SW 1271 (cell line): ENCODE data around the gene NKIRAS2.

ENCODE experiments used
- DNase-seq, 2 experiments: peaks; one replicate each; lab custom pipeline; 2025; lab: John Stamatoyannopoulos, UW

NKIRAS2 gene

GRCh38 chr17:42055027-42055426 lies 35.1 kb downstream of the NKIRAS2 start:
- DNase-seq = no peak

- no peak for DNase-seq
Measured at GRCh38 chr17:42055496-42055895, 35.6 kb downstream of the NKIRAS2 start.

- no peak for DNase-seq
Measured at GRCh38 chr17:42056635-42057034, 36.7 kb downstream of the NKIRAS2 start.

- no peak for DNase-seq
Measured at GRCh38 chr17:42058063-42058462, 38.2 kb downstream of the NKIRAS2 start.

GRCh38 chr17:42059815-42060214 lies 39.9 kb downstream of the NKIRAS2 start:
- no peak for DNase-seq

- no peak for DNase-seq
Measured at GRCh38 chr17:42060231-42060630, 40.3 kb downstream of the NKIRAS2 start.

GRCh38 chr17:42061646-42062487 lies 42.0 kb downstream of the NKIRAS2 start:
- DNase-seq = no peak

- DNase-seq = no peak
Measured at GRCh38 chr17:42062681-42063080, 42.8 kb downstream of the NKIRAS2 start.

GRCh38 chr17:42065201-42065600 lies 45.3 kb downstream of the NKIRAS2 start:
- DNase-seq = no peak

GRCh38 chr17:42067371-42068091 lies 47.6 kb downstream of the NKIRAS2 start:
- peak in 1 of 2 experiments; percentile 8 for DNase-seq

GRCh38 chr17:42068979-42069378 lies 49.1 kb downstream of the NKIRAS2 start:
- no peak for DNase-seq

- DNase-seq = no peak
Measured at GRCh38 chr17:42071810-42072209, 51.9 kb downstream of the NKIRAS2 start.

GRCh38 chr17:42072323-42073187 lies 52.7 kb downstream of the NKIRAS2 start:
- no peak for DNase-seq
